Fibroblast of skin of back (primary cell): ENCODE data around the gene KIF20B. TPM values are rescaled to one million over a fixed set of nuclear protein-coding genes. Genes with fewer than 3 reads are reported as not detected.

Source experiments
- DNase-seq: peaks from one replicate; pipeline ENCODE4 v3.0.0-alpha.2; 2013
- polyA plus RNA-seq, 2 experiments: library from polyadenylated mRNA; unstranded; fragments of 120-200 nt; gene quantifications; one replicate each; pipeline ENCODE4 v1.2.1, GENCODE V29; 2013; ENCODE audit not compliant: insufficient read length in 2 of 2

KIF20B gene, protein sequence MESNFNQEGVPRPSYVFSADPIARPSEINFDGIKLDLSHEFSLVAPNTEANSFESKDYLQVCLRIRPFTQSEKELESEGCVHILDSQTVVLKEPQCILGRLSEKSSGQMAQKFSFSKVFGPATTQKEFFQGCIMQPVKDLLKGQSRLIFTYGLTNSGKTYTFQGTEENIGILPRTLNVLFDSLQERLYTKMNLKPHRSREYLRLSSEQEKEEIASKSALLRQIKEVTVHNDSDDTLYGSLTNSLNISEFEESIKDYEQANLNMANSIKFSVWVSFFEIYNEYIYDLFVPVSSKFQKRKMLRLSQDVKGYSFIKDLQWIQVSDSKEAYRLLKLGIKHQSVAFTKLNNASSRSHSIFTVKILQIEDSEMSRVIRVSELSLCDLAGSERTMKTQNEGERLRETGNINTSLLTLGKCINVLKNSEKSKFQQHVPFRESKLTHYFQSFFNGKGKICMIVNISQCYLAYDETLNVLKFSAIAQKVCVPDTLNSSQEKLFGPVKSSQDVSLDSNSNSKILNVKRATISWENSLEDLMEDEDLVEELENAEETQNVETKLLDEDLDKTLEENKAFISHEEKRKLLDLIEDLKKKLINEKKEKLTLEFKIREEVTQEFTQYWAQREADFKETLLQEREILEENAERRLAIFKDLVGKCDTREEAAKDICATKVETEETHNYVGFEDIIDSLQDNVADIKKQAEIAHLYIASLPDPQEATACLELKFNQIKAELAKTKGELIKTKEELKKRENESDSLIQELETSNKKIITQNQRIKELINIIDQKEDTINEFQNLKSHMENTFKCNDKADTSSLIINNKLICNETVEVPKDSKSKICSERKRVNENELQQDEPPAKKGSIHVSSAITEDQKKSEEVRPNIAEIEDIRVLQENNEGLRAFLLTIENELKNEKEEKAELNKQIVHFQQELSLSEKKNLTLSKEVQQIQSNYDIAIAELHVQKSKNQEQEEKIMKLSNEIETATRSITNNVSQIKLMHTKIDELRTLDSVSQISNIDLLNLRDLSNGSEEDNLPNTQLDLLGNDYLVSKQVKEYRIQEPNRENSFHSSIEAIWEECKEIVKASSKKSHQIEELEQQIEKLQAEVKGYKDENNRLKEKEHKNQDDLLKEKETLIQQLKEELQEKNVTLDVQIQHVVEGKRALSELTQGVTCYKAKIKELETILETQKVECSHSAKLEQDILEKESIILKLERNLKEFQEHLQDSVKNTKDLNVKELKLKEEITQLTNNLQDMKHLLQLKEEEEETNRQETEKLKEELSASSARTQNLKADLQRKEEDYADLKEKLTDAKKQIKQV (N-terminal part only)
- polyA plus RNA-seq (2013, experiment 1 of 2; ENCODE audit: insufficient read length): 18.4 TPM
- 3.6 TPM for polyA plus RNA-seq (2013, experiment 2 of 2; ENCODE audit: insufficient read length)

DNA sequence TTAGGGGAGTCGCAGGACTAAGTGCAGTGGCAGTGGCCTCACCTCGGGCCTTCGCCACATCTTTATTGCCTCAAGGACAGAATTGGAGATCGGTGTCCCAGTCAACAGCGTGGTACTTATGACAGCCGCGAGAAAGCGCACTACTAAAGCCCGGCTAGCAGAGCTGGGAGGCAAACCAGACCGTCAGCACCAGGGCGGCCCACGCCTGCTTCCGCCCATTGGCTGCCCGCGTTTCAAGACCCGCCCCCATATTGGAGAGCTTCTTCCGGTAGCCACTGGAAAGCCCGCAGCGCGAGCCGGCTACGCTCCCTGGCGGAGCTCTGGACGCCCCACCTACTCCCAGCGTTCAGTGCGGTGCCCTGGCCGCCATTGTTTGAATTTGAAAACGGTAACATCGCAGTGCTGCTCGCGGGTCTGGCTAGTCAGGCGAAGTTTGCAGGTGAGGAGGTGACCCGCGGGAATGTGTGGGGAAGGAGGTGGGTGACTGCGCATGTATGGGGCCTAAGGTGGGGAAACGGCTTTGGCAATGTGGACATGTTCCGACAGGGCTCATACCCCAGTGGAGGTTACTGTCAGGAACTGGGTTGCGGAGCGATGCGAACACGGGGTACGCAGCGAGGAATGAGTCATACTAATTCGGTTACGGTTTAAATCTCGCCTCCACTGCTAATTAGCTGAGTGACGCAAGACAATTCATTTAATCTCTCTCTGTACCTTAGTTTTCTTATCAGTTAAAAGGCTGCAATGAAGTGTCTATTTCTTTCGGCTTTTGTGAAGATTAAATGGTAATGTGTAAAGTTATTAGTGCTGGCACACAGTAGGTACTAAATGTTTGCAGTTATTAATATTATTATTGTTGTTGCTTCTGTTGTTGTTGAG is at the start of gene KIF20B:
TSS of gene KIF20B (plus strand) at position 349 of the 879 bp plus-strand sequence. CDS start 3,705 bp downstream, outside the sequence.
- peak; percentile 96 for DNase-seq

DNA sequence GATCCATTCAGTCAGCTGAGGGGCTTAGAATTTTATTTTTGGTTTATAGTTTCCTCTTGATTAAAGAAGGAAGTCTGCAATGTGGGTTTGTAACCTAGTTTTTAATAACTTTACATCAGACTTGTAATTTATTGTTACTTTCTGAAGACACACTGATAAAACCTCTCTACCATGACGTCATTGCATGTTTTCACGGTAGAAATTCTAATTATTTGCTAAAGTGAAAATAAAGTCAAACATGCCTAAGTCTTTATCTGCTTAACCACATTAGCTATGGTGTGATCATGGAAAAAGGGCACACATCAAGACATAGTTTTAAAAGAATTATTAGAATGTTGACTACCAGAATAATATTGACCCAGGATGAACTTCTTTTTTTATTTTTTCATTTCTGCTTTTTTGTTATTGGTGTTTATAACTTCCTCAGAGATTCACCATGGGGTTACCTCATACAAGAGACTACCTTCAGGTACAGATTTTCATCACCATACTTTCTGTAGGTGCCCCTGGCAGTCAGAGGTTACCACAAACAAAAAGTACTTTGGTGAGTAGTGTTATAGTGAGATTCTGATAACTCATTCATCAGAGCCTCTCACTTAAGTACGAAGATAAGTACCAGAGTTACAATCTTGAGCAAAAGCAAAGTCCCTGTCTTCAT is 49.3 kb upstream of the KIF20B start:
- no peak for DNase-seq

DNA sequence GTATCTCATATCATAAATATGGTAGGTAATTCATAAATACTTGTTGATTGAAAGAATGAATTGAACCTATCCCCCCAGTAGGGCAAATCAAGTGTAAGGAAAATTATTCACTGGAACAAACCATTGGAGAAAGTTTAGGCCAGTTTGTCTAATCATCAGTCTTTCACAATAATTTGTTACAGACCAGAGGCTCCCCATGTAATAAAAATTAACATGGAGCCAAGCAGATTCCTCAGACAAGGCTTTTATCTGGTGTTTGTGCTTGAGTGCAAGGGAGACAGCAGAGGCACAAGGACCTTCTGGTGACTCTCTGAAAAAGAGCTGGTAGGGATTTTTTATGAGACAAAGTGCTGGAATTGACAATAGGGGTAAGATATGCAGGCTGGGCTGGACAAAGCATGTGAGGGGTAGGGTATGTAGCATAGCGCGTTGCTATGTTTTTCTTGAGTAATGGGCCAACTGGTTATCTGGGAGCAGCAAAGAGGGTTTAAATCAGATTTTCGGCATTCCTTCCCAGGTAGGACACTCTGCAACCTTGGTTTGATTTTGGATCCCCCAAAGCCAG is 48.5 kb upstream of the KIF20B start:
- DNase-seq: no peak

DNA sequence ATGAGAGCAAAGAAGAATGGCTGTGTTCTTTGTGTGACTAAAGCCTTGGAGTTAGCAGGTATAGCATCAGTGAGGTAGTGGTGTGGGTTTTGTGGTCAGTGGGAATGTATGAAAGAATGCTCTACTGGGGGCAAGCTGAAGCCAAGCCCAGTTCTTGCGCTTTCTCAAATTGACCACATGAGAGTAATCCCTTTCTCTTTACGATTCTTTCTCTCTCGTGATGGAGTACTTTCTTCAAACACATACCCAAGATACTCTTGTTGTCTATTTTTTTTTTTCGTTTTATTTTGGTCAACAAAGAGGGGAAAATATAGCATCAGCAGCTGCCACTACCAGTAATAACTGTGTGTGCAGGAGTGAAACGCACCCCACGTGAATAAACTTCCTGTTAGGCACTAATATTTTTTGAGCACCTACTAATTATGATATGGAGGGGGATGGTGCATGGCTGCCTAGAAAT is 48.0 kb upstream of the KIF20B start:
- peak; percentile 27 for DNase-seq

DNA sequence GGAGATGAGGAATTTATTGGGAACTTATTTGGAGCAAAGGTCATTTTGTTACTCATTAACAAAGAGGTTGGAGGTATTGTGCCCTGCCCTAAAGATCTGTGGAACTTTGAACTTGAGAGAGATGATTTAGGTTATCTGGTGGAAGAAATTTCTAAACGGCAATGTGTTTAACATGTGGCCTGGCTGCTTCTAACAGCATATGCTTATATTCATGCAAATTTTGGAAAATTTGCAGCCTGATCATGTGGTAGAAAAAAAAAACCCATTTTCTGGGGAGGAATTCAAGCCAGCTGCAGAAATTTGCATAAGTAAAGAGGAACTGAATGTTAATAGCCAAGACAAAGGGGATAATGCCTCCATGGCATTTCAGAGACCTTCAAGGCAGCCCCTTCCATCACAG is 45.7 kb upstream of the KIF20B start:
- no peak for DNase-seq

DNA sequence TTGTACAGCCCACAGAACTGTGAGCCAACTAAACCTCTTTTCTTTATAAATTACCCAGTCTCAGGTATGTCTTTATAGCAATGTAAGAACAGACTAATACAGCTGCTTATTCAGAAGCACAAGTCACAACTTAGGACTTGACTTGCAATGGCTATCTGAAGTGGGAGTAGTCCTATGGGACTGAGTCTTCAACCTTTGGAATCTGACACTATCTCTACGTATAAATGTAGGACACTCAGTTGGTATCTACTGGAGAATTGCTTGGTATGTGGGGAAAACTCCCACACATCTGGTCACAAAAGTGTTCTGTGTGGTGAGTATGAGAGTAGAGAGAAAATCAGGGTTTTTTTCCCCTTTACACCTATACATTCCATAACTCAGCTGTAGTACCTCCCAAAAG is 44.1 kb upstream of the KIF20B start:
- DNase-seq: no peak

DNA sequence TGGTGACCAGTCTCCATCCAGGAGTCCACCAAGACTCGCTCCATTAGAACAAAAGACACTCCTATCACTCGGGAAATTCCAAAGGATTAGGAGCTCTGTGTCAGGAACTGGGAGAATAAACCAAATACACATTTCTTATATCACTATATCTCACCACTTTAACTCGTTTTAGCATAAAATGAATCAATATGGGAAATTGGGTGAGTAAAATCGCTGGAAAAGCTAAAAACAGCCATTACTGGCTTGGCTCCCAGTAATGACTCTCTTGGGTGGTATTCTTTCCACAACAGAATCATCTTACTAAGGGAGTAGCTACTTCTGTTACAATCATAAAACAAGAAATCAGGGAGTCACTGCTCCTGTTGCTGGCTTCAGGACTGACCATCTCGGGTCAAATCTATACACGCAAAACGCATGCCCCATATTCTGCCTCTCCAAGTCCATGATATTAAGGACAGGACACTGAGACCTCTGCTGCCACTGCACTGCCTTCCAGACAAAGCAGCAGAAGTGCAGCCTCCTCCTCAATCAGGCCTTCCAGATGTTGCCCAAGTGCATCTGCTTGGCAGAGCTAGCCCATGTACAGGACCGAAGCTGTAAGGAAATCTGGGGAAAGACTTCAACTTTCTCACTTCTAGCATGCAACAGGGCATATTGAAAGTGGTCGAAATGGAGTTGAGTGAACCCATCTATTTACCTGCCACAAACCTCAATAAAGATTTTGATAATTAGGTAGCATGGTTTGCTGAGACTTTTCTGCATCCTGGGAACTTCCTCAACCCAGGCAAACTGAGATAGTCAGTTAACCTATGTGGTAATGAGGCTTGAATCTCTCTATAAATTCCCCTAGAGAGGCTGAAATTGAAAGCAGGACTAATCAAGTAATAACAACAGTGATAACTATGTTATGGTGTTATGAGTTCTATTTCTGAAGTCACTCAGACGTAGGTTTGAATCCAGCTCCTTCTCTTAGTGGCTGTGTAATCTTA is 42.0 kb upstream of the KIF20B start:
- peak; percentile 90 for DNase-seq

DNA sequence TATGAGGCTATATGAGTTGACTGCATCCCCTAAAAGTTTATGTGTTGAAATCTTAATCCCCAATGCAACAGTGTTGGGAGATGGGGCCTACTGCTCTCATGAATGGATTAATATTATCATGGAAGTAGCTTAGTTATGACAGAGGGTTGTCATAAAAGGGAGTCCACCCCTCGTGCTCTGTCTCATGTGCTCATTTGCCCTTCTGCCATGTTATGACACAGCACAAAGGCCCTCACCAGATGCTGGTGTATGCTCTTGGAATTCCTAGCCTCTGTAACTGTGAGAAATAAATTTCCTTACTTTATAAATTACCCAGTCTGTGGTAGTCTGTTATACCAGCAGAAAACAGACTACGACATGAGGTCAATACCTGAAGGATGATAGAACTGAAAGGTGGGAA is 38.8 kb upstream of the KIF20B start:
- DNase-seq: no peak

DNA sequence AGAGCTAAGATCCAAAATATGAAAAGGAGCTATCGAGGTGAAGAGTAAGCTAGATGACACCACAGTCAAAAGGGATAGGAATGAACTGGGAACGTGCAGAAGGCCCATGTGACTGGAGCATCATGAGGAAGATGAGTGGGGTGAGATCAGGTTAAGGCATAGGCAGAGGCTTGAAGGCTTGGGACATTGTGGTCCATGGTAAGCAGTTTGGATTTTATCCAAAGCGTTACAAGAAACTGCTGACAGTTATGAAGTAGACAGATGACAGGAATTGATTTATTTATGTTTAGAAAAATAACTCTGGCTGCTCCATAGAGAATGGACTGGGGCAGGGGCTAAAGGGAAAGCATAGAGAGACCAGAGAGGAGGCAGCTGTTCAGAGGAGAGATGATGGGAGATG is 38.2 kb upstream of the KIF20B start:
- no peak for DNase-seq

DNA sequence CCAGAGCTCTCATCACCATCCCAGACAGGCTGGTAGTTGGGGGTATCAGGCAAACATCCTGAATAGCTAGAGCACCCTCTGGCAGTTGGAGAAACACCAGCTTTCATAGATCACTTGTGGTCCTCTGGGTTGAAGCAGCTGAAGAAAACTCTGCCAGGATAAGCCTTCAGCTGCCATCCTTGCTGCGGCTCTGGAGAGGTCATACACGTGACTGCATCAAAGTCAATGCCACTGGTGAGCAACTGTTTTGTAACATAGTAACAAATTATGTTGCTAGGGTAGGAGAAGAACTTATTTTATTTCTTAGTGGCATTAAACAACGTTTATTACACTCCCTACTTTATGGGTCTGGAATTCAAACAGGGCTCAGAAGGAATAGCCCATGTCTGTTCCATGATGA is 37.2 kb upstream of the KIF20B start:
- no peak for DNase-seq

DNA sequence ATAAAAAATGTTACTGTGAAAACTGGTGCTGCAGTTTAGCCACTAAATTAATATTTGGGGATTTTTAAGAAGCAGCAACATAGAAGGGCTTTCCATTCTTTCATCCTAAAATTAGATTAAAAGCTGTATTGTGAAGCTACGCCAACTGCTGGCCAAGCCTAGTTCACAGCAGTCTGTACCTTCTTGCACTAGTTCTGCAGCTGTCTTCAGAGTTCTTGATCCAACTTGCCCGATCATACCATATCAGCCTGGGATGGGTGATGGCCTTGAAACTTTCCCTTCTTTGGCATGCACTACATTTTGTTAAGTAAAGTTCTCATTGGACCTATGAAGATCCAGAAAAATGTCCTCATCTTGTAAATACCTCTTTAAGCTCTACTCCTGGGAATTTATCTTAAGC is 36.1 kb upstream of the KIF20B start:
- DNase-seq: no peak

DNA sequence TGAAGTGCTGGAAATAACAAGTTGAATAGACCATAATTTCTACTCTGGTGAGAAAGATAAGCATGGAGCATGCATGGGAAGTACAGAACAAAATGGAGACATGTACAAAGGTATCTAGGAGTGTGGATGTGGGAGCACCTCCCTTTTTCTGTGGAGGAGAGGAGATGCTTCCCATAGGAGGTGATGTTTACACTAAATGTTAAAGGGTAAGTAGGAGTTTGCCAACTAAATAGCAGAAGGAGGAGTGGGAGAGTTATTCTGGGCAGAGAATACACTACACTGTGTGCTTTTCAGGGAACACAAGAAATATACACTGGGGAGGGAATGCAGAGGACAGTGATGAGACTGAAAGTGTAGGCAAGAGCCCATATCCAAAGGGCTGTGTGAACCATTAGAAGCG is 35.3 kb upstream of the KIF20B start:
- DNase-seq: no peak

DNA sequence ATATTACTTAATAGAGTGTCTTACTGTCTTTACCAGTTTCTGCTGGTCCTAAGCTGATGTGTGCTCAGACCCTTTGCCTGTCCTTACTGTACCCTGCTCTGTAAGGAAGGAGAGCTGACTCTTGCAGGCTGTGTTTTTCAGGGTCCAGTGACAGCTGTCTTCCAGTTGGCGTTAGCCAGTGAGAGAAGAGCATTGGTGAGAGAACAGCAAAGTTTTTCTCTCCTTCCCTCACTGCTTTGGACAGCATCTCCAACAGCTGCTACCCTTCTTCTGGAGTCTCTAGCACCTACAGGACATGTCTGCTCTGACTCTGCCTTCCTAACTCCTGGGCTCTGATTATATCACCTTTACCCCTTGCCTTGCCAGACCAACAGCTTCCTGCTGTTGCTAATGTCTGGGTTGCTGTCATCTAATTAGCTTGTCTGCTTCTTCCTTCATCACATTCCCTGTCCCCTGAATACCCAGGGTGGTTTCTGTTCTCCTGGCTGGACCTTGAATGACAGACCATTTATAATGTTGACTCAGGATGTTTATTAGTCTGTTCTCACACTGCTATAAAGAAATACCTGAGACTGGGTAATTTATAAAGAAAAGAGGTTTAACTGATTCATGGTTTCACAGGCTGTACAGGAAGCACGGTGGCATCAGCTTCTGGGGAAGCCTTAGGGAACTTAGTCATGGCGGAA is 32.9 kb upstream of the KIF20B start:
- DNase-seq: no peak

DNA sequence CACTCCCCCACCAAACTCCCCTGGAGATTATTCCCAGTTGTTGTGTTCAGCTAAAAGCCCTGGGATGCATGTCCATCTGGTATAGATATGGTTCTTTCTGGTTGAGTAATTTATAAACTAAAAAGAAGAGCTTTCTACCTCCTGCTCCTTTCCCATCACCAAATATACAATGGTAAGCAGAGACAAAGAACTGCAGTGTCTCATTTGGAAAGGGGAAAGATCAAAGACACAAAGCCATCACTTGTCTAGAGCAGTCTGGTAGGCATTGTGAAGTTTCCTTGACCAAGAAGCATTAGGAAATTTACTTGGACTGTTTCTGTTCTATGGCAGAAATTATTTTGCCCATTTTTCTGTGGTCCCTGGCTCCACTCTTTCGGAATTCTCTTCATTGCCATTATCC is 31.4 kb upstream of the KIF20B start:
- no peak for DNase-seq

DNA sequence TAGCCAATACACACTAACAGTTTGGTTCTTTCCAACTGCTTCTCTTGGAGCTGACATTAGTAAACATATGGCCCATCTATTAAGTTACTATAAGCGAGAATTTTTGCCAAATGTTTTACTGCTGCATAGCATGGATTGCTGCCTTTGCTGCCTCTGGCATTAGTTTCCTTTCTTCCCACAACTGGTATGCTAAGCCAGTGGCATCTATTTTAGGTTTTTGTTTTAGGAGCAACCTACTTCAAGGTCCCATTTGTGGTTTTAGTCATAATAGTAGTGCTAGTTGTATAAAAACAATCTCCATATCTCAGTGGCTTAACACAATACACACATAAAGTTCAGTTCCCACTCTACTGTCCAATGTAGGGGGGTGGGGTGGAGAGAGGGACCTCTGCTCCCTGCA is 30.5 kb upstream of the KIF20B start:
- DNase-seq: peak; percentile 18

DNA sequence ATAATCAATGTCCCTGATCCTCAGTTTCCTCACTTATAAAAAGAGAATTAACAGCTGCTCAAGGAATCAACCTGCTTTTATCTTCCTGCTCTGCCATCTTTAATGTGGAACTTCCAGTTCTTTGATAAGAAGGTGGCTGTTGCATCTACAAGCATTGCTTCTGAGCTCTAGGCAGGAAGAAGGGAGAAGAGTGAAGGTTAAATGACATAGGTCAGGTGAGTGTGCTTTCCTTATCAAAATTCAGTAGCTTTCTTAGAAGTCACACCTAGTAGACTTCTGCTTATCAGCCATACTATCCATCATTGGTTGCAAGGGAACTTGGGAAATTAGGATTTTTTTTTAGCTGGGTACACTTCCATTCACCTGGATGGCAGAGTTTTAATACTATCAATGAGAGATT is 24.0 kb upstream of the KIF20B start:
- DNase-seq: no peak

DNA sequence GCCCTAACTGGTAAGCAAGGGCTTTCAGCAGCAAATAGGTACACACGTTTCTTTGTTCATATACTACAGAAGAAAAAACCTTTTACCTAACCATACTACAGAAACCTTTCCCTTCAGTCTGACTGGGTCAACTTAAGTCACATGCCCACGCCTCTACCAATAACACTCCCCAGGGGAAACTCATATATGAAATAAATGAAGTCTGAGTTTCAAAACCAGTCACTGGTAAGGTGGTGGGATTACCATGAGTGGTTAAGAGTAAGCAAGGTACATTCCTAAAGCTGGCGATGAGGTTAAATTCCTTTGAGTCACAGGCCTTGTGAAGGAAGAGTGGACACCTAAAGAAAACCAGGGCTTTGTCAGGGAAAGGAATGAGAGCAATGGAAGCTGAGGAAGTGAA is 21.4 kb upstream of the KIF20B start:
- DNase-seq: no peak

DNA sequence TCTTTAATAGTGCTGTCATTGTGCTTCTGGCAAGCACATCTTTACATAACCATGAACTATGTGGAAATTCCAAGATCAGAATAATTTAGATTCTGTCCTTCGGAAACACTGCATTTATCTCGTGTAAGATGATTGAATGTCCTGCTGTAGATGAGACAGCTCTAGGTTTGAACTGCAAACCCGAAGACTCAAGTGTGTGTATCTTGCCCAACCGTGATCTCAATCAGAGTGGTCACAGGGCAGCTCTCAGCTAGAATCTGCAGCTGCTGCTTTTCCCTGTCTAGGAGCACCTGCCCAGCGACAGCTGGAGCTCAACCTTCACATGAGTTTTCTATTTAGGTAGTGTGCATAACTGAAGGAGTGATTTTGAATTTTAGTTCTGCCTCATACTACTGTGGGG is 17.5 kb upstream of the KIF20B start:
- DNase-seq: no peak

DNA sequence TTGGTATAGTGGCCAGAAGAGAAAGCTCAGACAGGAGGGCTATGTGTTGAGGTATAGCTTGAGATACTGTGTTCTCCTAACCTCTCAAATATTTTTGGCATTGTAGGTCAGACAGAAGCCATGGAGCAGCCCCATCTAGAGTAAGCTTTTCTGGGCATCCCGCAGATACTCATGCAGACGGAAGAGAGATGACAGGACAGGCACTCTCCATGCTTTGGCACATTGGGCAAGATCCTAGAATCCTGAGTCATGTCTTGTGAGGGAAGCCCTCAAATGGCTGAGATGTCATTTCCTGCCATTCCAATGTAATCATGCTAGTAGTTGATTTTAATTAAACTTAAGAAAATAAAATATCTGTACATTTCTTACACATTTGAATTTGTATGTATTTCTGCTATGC is 16.8 kb upstream of the KIF20B start:
- DNase-seq: peak; percentile 49
